Activated CD8-positive, alpha-beta T cell treated with anti-CD3 and anti-CD28 coated beads, Interleukin-2, amount 10 ng/mL, durations not matched to agents 7 days and 5 days (primary cell): ENCODE data around the gene PRAMEF2. TPM values are rescaled to one million over a fixed set of nuclear protein-coding genes. Genes with fewer than 3 reads are reported as not detected.
"Not testable (repeated sequence)": the region's sequence is repeated elsewhere in the genome, so short reads cannot be mapped to it uniquely, and the experiment has no call there.

Experiments used
- ATAC-seq: fragments of 150-1000 bp; cut with Tn5 transposase; one replicate; pipeline ENCODE4 v1.10.0; 2021; ENCODE audit warnings: moderate library complexity
- CTCF ChIA-PET: fragments of 350-600 bp; sonication (Branson Sonifier 250); formaldehyde crosslinking; loops from one replicate; lab custom pipeline; 2021; ENCODE audit warnings: antibody characterized with exemption; lab: Charles Lee
- POLR2A ChIA-PET: fragments of 350-600 bp; sonication (Branson Sonifier 250); formaldehyde crosslinking; loops from one replicate; lab custom pipeline; 2021; ENCODE audit warnings: antibody characterized with exemption; lab: Charles Lee
- DNase-seq: peaks from one replicate; pipeline ENCODE4 v3.0.0-alpha.2; 2020
- H3K27ac Mint-ChIP-seq: one replicate; pipeline ENCODE4 v1.8.0; 2021; ENCODE audit warnings: mild to moderate bottlenecking, mixed read lengths
- H3K27me3 Mint-ChIP-seq: one replicate; pipeline ENCODE4 v1.8.0; 2021; ENCODE audit warnings: low read depth, mixed read lengths
- H3K36me3 Mint-ChIP-seq: one replicate; pipeline ENCODE4 v1.8.0; 2021; ENCODE audit warnings: low read depth, mixed read lengths
- H3K4me1 Mint-ChIP-seq: one replicate; pipeline ENCODE4 v1.8.0; 2021; ENCODE audit warnings: low read depth, mixed read lengths
- H3K4me3 Mint-ChIP-seq: one replicate; pipeline ENCODE4 v1.8.0; 2021; ENCODE audit warnings: mild to moderate bottlenecking, mixed read lengths
- H3K9me3 Mint-ChIP-seq: one replicate; pipeline ENCODE4 v1.8.0; 2022; ENCODE audit warnings: mixed read lengths; ENCODE audit not compliant: insufficient read depth
- total RNA-seq, 2 experiments: library from RNA; stranded (reverse); gene quantifications; one replicate each; pipeline ENCODE4 v1.2.3, GENCODE V29; 2021

PRAMEF2 gene
- total RNA-seq, 2 experiments from 2014 or later = not detected

DNA sequence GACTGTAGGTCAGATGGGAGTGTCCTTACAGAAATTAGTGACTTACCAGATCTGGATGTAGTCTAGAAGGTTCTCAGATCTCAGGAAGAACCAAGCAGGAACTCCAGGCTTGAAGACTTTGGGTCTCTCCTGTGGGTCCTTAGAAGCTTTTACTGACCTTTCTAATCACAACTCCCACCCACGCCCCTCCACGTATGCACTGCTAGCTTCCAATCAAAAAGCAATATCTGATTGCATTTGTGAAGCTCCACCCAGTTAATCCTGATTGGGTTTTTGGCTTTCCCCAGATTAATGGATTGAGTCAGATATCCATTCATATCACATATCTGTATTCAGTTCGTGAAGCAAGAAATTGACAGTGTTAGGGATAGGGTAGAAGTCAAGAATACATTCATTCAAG, 29.2 kb downstream of the PRAMEF2 start, which contains the start of gene PRAMEF4:
TSS of gene PRAMEF4 (minus strand) at position 101 of the 400 bp plus-strand sequence. CDS start 2,807 bp downstream, outside the sequence.
- H3K4me1 Mint-ChIP-seq, H3K4me3 Mint-ChIP-seq, H3K27ac Mint-ChIP-seq, H3K36me3 Mint-ChIP-seq, DNase-seq, ATAC-seq, CTCF ChIA-PET, POLR2A ChIA-PET, H3K9me3 Mint-ChIP-seq, H3K27me3 Mint-ChIP-seq: not testable (repeated sequence)

DNA sequence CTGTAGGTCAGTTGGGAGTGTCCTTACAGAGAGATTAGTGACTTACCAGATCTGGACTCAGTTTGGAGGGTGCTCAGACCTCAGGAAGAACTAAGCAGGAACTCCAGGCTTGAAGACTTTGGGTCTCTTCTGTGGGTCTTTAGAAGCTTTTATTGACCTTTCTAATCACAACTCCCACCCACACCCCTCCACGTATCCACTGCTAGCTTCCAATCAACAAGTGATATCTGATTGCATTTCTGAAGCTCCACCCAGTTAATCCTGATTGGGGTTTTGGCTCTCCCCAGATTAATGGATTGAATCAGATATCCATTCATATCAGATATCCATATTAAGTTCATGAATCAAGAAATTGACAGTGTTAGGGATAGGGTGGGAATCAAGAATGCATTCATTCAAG, 41.3 kb downstream of the PRAMEF2 start, which contains the start of gene PRAMEF10:
TSS of gene PRAMEF10 (minus strand) at position 101 of the 400 bp plus-strand sequence. CDS start 2,423 bp downstream, outside the sequence.
- H3K27ac Mint-ChIP-seq, ATAC-seq, H3K4me3 Mint-ChIP-seq, CTCF ChIA-PET, H3K9me3 Mint-ChIP-seq, H3K4me1 Mint-ChIP-seq, DNase-seq, H3K36me3 Mint-ChIP-seq, POLR2A ChIA-PET, H3K27me3 Mint-ChIP-seq: not testable (repeated sequence)

DNA sequence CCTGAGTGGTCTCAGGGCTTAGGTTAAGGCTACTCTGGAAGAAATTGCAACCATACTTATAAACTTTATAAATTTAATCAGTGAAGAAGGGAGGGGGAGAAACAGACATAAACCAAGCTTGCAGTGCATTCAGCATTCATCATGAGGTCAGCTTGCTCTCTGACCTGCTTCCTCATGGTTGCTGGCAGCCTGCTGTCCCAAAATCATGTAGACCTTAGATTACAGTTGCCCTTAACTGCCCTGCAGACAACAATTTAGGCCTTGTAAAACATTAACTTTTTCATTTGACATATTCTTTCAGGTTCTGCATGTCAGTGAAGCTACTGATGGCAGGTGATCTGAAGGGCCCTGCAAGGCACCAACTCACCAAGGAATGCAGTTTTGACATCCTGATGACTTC, 42.3 kb downstream of the PRAMEF2 start:
- ATAC-seq, H3K4me3 Mint-ChIP-seq, H3K27me3 Mint-ChIP-seq, DNase-seq, POLR2A ChIA-PET, H3K27ac Mint-ChIP-seq, CTCF ChIA-PET, H3K4me1 Mint-ChIP-seq, H3K36me3 Mint-ChIP-seq, H3K9me3 Mint-ChIP-seq: not testable (repeated sequence)

DNA sequence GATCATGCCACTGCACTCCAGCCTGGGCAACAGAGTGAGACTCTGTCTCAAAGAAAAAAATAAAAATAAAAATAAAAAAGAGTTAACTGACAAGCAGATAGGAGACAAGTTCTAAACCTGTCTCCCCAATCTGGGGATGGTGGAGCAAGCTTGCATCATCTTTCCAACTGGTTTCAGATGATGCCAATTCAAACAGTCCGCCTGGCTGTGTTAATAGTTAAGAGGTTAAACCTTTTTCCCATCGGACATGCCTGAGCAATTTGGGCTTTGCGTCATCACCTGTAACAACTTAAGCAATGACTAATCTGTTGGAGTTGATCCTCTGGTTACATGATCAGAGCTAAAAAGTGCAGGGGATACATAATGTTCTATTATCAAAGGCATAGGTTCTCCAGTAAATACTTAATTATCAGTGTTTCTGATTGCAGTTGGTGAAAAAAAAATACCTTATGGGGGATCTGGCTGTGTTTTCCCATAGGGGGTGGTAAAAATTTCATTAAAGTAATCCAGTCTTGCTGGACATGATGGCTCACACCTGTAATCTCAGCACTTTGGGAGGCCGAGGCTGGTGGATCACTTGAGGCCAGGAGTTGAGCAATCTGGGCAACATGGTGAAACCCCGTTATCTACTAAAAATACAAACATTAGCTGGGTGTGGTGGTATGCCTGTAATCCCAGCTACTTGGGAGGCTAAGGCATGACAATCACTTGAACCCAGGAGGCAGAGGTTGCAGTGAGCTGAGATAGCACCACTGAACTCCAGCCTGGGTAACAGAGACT, 47.1 kb downstream of the PRAMEF2 start:
- H3K9me3 Mint-ChIP-seq, H3K4me1 Mint-ChIP-seq, H3K27me3 Mint-ChIP-seq, H3K4me3 Mint-ChIP-seq, DNase-seq, H3K27ac Mint-ChIP-seq, POLR2A ChIA-PET, H3K36me3 Mint-ChIP-seq, CTCF ChIA-PET, ATAC-seq: not testable (repeated sequence)

Other genes starting within 250 kb of the PRAMEF2 start
- gene DHRS3, start 238.9 kb upstream of the PRAMEF2 start, total RNA-seq = 10 to 100 TPM; 86.8 to 89.5 TPM
- gene AADACL4, start 213.0 kb upstream of the PRAMEF2 start, total RNA-seq = not detected
- not detected for gene AADACL3, start 141.0 kb upstream of the PRAMEF2 start, total RNA-seq
- gene CFAP107, start 110.9 kb upstream of the PRAMEF2 start, total RNA-seq = not detected
- gene PRAMEF12, start 83.3 kb upstream of the PRAMEF2 start, total RNA-seq = not detected
- not detected for gene PRAMEF1, start 65.7 kb upstream of the PRAMEF2 start, total RNA-seq
- gene PRAMEF11, start 25.7 kb upstream of the PRAMEF2 start, total RNA-seq = not detected
- not detected for gene HNRNPCL1, start 8.4 kb upstream of the PRAMEF2 start, total RNA-seq
- gene PRAMEF4, start 29.1 kb downstream of the PRAMEF2 start, total RNA-seq = not detected
- gene PRAMEF10, start 41.2 kb downstream of the PRAMEF2 start, total RNA-seq = not detected
- not detected for gene PRAMEF7, start 59.5 kb downstream of the PRAMEF2 start, total RNA-seq
- not detected for gene PRAMEF6, start 90.5 kb downstream of the PRAMEF2 start, total RNA-seq
- not detected for gene PRAMEF27, start 199.5 kb downstream of the PRAMEF2 start, total RNA-seq
- gene HNRNPCL3, start 203.7 kb downstream of the PRAMEF2 start, total RNA-seq = not detected
- not detected for gene PRAMEF25, start 213.7 kb downstream of the PRAMEF2 start, total RNA-seq